Activated CD8-positive, alpha-beta memory T cell treated with anti-CD3 and anti-CD28 coated beads, Interleukin-2, amount 10 ng/mL, durations not matched to agents 7 days and 5 days (primary cell): ENCODE measurements around the gene NAGA. TPM values are rescaled to one million over a fixed set of nuclear protein-coding genes. Genes with fewer than 3 reads are reported as not detected.

Experiments
- ATAC-seq: fragments of 150-1000 bp; cut with Tn5 transposase; one replicate; pipeline ENCODE4 v1.10.0; 2021; ENCODE audit warnings: moderate library complexity
- CTCF ChIA-PET: fragments of 350-600 bp; sonication (Branson Sonifier 250); formaldehyde crosslinking; loops from one replicate; lab custom pipeline; 2021; ENCODE audit warnings: antibody characterized with exemption; lab: Charles Lee
- DNase-seq: peaks from one replicate; pipeline ENCODE4 v3.0.0-alpha.2; 2020
- H3K27ac Mint-ChIP-seq: one replicate; pipeline ENCODE4 v1.8.0; 2021; ENCODE audit warnings: mild to moderate bottlenecking, mixed read lengths
- H3K27me3 Mint-ChIP-seq: one replicate; pipeline ENCODE4 v1.8.0; 2021; ENCODE audit warnings: mixed read lengths
- H3K36me3 Mint-ChIP-seq: one replicate; pipeline ENCODE4 v1.8.0; 2021; ENCODE audit warnings: mild to moderate bottlenecking, mixed read lengths
- H3K4me1 Mint-ChIP-seq: one replicate; pipeline ENCODE4 v1.8.0; 2021; ENCODE audit warnings: mixed read lengths
- H3K4me3 Mint-ChIP-seq: one replicate; pipeline ENCODE4 v1.8.0; 2021; ENCODE audit warnings: mild to moderate bottlenecking, moderate library complexity, mixed read lengths
- H3K9me3 Mint-ChIP-seq: one replicate; pipeline ENCODE4 v1.8.0; 2022; ENCODE audit warnings: low read depth, mixed read lengths
- total RNA-seq, 2 experiments: library from RNA; stranded (reverse); gene quantifications; one replicate each; pipeline ENCODE4 v1.2.3, GENCODE V29; 2021

Gene NAGA
- total RNA-seq, 2 experiments from 2014 or later: 23.1 to 27.1 TPM

GRCh38 chr22:42056757-42057511 lies 13.7 kb downstream of the NAGA start:
- peaks cover 47% of the 10 kb centered on the region for H3K36me3 Mint-ChIP-seq
- no peak overlapping the region for H3K27ac Mint-ChIP-seq
- H3K4me1 Mint-ChIP-seq: no peaks in the 10 kb centered on the region
- no peak for DNase-seq
- no peak overlapping the region for H3K4me3 Mint-ChIP-seq
- peaks cover 17% of the 10 kb centered on the region for H3K9me3 Mint-ChIP-seq
- ATAC-seq: no peak
- CTCF ChIA-PET: interaction anchor here (1.1 kb wide), 1 partner anchor 11 kb away, joined by 3 read pairs; no protein-coding TSS in a partner anchor
- no peaks in the 10 kb centered on the region for H3K27me3 Mint-ChIP-seq

- CTCF ChIA-PET: no interaction called here
- Mint-ChIP-seq H3K27ac (no peak overlapping the region), H3K4me1 (no peaks in the 10 kb centered on the region), H3K4me3 (no peak overlapping the region), H3K36me3 (peaks cover 11% of the 10 kb centered on the region), H3K27me3 (no peaks in the 10 kb centered on the region), H3K9me3 (peaks cover 12% of the 10 kb centered on the region)
- DNase-seq: no peak
- ATAC-seq: no peak
Observed at GRCh38 chr22:42052765-42053164, 17.8 kb downstream of the NAGA start.

- ATAC-seq: no peak
- Mint-ChIP-seq H3K36me3 (no peaks in the 10 kb centered on the region), H3K4me3 (no peak overlapping the region), H3K4me1 (peaks cover 7% of the 10 kb centered on the region), H3K27me3 (no peaks in the 10 kb centered on the region), H3K27ac (no peak overlapping the region), H3K9me3 (peaks cover under 1% of the 10 kb centered on the region)
- no peak for DNase-seq
- CTCF ChIA-PET: no interaction called here
Observed at GRCh38 chr22:42050641-42051180, 19.9 kb downstream of the NAGA start.

GRCh38 chr22:42041784-42042183 lies 28.8 kb downstream of the NAGA start:
- H3K4me1 Mint-ChIP-seq: peaks cover 1% of the 10 kb centered on the region
- ATAC-seq: no peak
- CTCF ChIA-PET: interaction anchor here (2.2 kb wide), 1 partner anchor 28 kb away, joined by 10 read pairs; the partner anchor contains the start of gene NAGA
- peaks cover 14% of the 10 kb centered on the region for H3K9me3 Mint-ChIP-seq
- no peak overlapping the region for H3K27ac Mint-ChIP-seq
- no peak for DNase-seq
- H3K27me3 Mint-ChIP-seq: peaks cover 3% of the 10 kb centered on the region
- H3K36me3 Mint-ChIP-seq: peaks cover 21% of the 10 kb centered on the region
- H3K4me3 Mint-ChIP-seq: no peak overlapping the region

GRCh38 chr22:42039271-42039670 lies 31.3 kb downstream of the NAGA start:
- Mint-ChIP-seq H3K4me3 (no peak overlapping the region), H3K27ac (no peak overlapping the region), H3K9me3 (peaks cover 14% of the 10 kb centered on the region), H3K4me1 (no peaks in the 10 kb centered on the region), H3K27me3 (peaks cover 5% of the 10 kb centered on the region), H3K36me3 (peaks cover 26% of the 10 kb centered on the region)
- CTCF ChIA-PET: interaction anchor here (0.6 kb wide), 1 partner anchor 37 kb away, joined by 3 read pairs; no protein-coding TSS in a partner anchor
- DNase-seq: no peak
- ATAC-seq: no peak

GRCh38 chr22:42035256-42035655 lies 35.4 kb downstream of the NAGA start:
- no peak for ATAC-seq
- H3K9me3 Mint-ChIP-seq: peaks cover 3% of the 10 kb centered on the region
- peaks cover 26% of the 10 kb centered on the region for H3K36me3 Mint-ChIP-seq
- peaks cover 20% of the 10 kb centered on the region for H3K4me1 Mint-ChIP-seq
- no peak overlapping the region for H3K27ac Mint-ChIP-seq
- no peak for DNase-seq
- H3K4me3 Mint-ChIP-seq: no peak overlapping the region
- H3K27me3 Mint-ChIP-seq: peaks cover 3% of the 10 kb centered on the region
- CTCF ChIA-PET: interaction anchor here (0.7 to 1.2 kb wide), 2 partner anchors 12 to 56 kb away, joined by 4 to 5 read pairs; partner anchors contain the start of gene NDUFA6

- Mint-ChIP-seq H3K27ac (no peak overlapping the region), H3K9me3 (peaks cover 3% of the 10 kb centered on the region), H3K27me3 (peaks cover 3% of the 10 kb centered on the region), H3K4me3 (no peak overlapping the region), H3K36me3 (peaks cover 26% of the 10 kb centered on the region), H3K4me1 (peaks cover 22% of the 10 kb centered on the region)
- ATAC-seq: no peak
- DNase-seq: no peak
- CTCF ChIA-PET: interaction anchor here (0.8 kb wide), 1 partner anchor 67 kb away, joined by 3 read pairs; no protein-coding TSS in a partner anchor
Observed at GRCh38 chr22:42033263-42034181, 37.1 kb downstream of the NAGA start.

GRCh38 chr22:42026705-42027104 lies 43.9 kb downstream of the NAGA start:
- Mint-ChIP-seq H3K9me3 (peaks cover 3% of the 10 kb centered on the region), H3K4me1 (peaks cover 34% of the 10 kb centered on the region), H3K27ac (no peak overlapping the region), H3K27me3 (no peaks in the 10 kb centered on the region), H3K4me3 (no peak overlapping the region), H3K36me3 (peaks cover 13% of the 10 kb centered on the region)
- ATAC-seq: no peak
- DNase-seq: no peak
- CTCF ChIA-PET: no interaction called here

- peaks cover 18% of the 10 kb centered on the region for H3K36me3 Mint-ChIP-seq
Observed at GRCh38 chr22:42025421-42025820, 45.2 kb downstream of the NAGA start.

GRCh38 chr22:42022162-42022847 lies 48.3 kb downstream of the NAGA start:
- peaks cover 18% of the 10 kb centered on the region for H3K36me3 Mint-ChIP-seq
- CTCF ChIA-PET: no interaction called here
- peaks cover 3% of the 10 kb centered on the region for H3K9me3 Mint-ChIP-seq
- peak; percentile 50 for DNase-seq
- H3K27me3 Mint-ChIP-seq: peaks cover 20% of the 10 kb centered on the region
- ATAC-seq: peak; percentile 86
- no peak overlapping the region for H3K4me3 Mint-ChIP-seq
- H3K4me1 Mint-ChIP-seq: peaks cover 22% of the 10 kb centered on the region
- H3K27ac Mint-ChIP-seq: peak overlapping the region; percentile 84

More at GRCh38 chr22:42025421-42025820, 45.2 kb downstream of the NAGA start:
- Mint-ChIP-seq H3K27ac (no peak overlapping the region), H3K9me3 (peaks cover 3% of the 10 kb centered on the region), H3K27me3 (no peaks in the 10 kb centered on the region), H3K4me3 (no peak overlapping the region), H3K4me1 (peaks cover 25% of the 10 kb centered on the region)
- CTCF ChIA-PET: no interaction called here
- DNase-seq: no peak
- ATAC-seq: no peak

GRCh38 chr22:42021571-42021970 lies 49.0 kb downstream of the NAGA start:
- CTCF ChIA-PET: no interaction called here
- Mint-ChIP-seq H3K9me3 (peaks cover 3% of the 10 kb centered on the region), H3K4me1 (peaks cover 22% of the 10 kb centered on the region), H3K4me3 (no peak overlapping the region), H3K36me3 (peaks cover 18% of the 10 kb centered on the region), H3K27ac (no peak overlapping the region), H3K27me3 (peaks cover 28% of the 10 kb centered on the region)
- no peak for DNase-seq
- ATAC-seq: no peak

- peaks cover 20% of the 10 kb centered on the region for H3K4me1 Mint-ChIP-seq
- H3K4me3 Mint-ChIP-seq: no peak overlapping the region
- H3K27me3 Mint-ChIP-seq: peaks cover 34% of the 10 kb centered on the region
- ATAC-seq (no peak), DNase-seq (no peak)
- H3K27ac Mint-ChIP-seq: no peak overlapping the region
- CTCF ChIA-PET: interaction anchor here (1.7 kb wide), 1 partner anchor 11 kb away, joined by 4 read pairs; no protein-coding TSS in a partner anchor
- H3K9me3 Mint-ChIP-seq: no peaks in the 10 kb centered on the region
- peaks cover 13% of the 10 kb centered on the region for H3K36me3 Mint-ChIP-seq
Observed at GRCh38 chr22:42018224-42018623, 52.4 kb downstream of the NAGA start.
